Activated naive CD4-positive, alpha-beta T cell treated with anti-CD3 and anti-CD28 coated beads, Interleukin-2, amount 50 U/mL, for 24 hours (primary cell): ENCODE data around the gene ARHGAP10.

Source experiments
- H3K27ac Mint-ChIP-seq: one replicate; pipeline ENCODE4 v1.8.0; 2021; ENCODE audit warnings: mild to moderate bottlenecking, mixed read lengths
- H3K27me3 Mint-ChIP-seq: one replicate; pipeline ENCODE4 v1.8.0; 2021; ENCODE audit warnings: mixed read lengths
- H3K36me3 Mint-ChIP-seq: one replicate; pipeline ENCODE4 v1.8.0; 2021; ENCODE audit warnings: mixed read lengths
- H3K4me1 Mint-ChIP-seq: one replicate; pipeline ENCODE4 v1.8.0; 2021; ENCODE audit warnings: mixed read lengths
- H3K4me3 Mint-ChIP-seq: one replicate; pipeline ENCODE4 v1.8.0; 2021; ENCODE audit warnings: mild to moderate bottlenecking, mixed read lengths
- H3K9me3 Mint-ChIP-seq: one replicate; pipeline ENCODE4 v1.8.0; 2021; ENCODE audit warnings: mixed read lengths

The ARHGAP10 gene

DNA sequence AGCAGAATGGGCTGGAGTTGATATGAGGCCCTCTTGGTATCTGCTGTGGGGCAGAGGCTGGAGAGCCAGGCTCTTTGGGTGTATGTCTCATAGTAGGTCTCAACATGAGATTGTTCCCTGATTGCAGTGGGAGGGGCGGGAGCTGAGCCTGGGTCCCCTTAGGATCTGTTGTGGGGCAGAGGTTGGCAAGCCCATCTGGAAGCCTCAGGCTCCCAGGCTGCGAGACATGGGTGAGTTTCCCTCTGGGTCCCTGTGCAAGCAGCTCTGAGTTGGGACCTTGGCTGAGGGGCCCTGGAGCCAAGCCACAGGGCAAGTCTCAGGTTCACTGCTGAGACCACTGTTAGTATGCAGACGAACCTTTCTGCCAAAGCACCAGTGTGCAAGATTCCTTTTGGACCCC, 201.9 kb downstream of the ARHGAP10 start:
- Mint-ChIP-seq H3K36me3 (peaks cover 3% of the 10 kb centered on the region), H3K4me3 (no peak overlapping the region), H3K4me1 (no peaks in the 10 kb centered on the region), H3K27me3 (no peaks in the 10 kb centered on the region), H3K9me3 (no peaks in the 10 kb centered on the region), H3K27ac (no peak overlapping the region)

DNA sequence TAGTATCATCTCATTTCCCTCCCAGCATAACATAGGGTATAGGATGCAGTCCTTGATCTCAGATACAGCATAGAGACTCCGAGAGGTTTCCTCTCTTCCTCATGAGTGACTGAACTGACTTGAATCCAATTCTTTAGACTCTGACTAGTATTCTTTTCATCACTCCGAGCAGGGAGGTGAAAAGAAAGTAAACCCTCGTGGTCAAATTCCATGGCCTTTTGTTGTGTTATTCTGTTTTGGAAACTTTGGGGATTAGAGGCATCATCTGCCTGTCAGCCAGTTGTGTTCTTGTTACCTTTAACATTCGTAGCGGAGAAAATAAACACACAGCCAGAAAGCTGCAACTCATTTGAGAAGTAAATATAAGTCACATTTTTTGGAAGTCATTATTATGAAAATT, 206.6 kb downstream of the ARHGAP10 start:
- H3K9me3 Mint-ChIP-seq, result no peaks in the 10 kb centered on the region
- no peaks in the 10 kb centered on the region for H3K27me3 Mint-ChIP-seq
- no peak overlapping the region for H3K27ac Mint-ChIP-seq
- H3K36me3 Mint-ChIP-seq, result peaks cover 2% of the 10 kb centered on the region
- peaks cover 7% of the 10 kb centered on the region for H3K4me1 Mint-ChIP-seq
- no peak overlapping the region for H3K4me3 Mint-ChIP-seq

- no peaks in the 10 kb centered on the region for H3K27me3 Mint-ChIP-seq
- no peak overlapping the region for H3K4me3 Mint-ChIP-seq
- peaks cover 4% of the 10 kb centered on the region for H3K9me3 Mint-ChIP-seq
- no peak overlapping the region for H3K27ac Mint-ChIP-seq
- H3K4me1 Mint-ChIP-seq, result peaks cover 11% of the 10 kb centered on the region
- H3K36me3 Mint-ChIP-seq, result peaks cover 3% of the 10 kb centered on the region
Observed at GRCh38 chr4:147940171-147940570, 208.3 kb downstream of the ARHGAP10 start.

DNA sequence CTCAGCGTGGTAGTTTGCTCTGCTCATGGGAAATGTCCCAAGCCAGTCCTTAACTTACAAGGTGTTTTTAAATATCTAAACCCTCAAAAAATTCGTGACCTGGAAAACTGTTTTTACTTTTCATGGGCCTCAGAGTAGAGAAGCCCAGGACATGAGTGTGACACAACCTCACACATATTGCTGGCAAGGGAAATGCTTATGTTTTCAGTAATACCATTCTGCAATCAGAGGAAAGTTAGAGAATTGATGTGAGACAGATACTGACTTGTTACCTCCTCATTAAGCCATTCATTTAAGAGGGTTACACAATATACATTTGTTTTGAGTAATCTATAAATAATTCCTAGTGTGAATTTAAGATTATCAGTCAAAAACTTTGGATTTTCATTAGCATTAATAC, 209.5 kb downstream of the ARHGAP10 start:
- no peak overlapping the region for H3K27ac Mint-ChIP-seq

GRCh38 chr4:147942729-147943128, 210.8 kb downstream of the ARHGAP10 start:
- Mint-ChIP-seq H3K36me3 (peaks cover 12% of the 10 kb centered on the region), H3K9me3 (peaks cover 6% of the 10 kb centered on the region), H3K4me3 (no peak overlapping the region), H3K27ac (no peak overlapping the region), H3K27me3 (no peaks in the 10 kb centered on the region), H3K4me1 (peaks cover 12% of the 10 kb centered on the region)

More for the DNA sequence above, 209.5 kb downstream of the ARHGAP10 start:
- H3K4me1 Mint-ChIP-seq, result peaks cover 12% of the 10 kb centered on the region
- peaks cover 6% of the 10 kb centered on the region for H3K9me3 Mint-ChIP-seq
- H3K36me3 Mint-ChIP-seq, result peaks cover 8% of the 10 kb centered on the region
- no peaks in the 10 kb centered on the region for H3K27me3 Mint-ChIP-seq
- no peak overlapping the region for H3K4me3 Mint-ChIP-seq

- Mint-ChIP-seq H3K27ac (no peak overlapping the region), H3K36me3 (peaks cover 12% of the 10 kb centered on the region), H3K27me3 (no peaks in the 10 kb centered on the region), H3K4me3 (no peak overlapping the region), H3K9me3 (peaks cover 6% of the 10 kb centered on the region), H3K4me1 (peaks cover 12% of the 10 kb centered on the region)
Observed at GRCh38 chr4:147943159-147943638, 211.3 kb downstream of the ARHGAP10 start.

- Mint-ChIP-seq H3K27me3 (no peaks in the 10 kb centered on the region), H3K4me1 (peaks cover 12% of the 10 kb centered on the region), H3K27ac (no peak overlapping the region), H3K36me3 (peaks cover 17% of the 10 kb centered on the region), H3K4me3 (no peak overlapping the region), H3K9me3 (peaks cover 6% of the 10 kb centered on the region)
Observed at GRCh38 chr4:147944249-147944648, 212.4 kb downstream of the ARHGAP10 start.

GRCh38 chr4:147944670-147945260, 212.9 kb downstream of the ARHGAP10 start:
- no peak overlapping the region for H3K27ac Mint-ChIP-seq
- peaks cover 6% of the 10 kb centered on the region for H3K9me3 Mint-ChIP-seq
- H3K4me1 Mint-ChIP-seq, result peaks cover 12% of the 10 kb centered on the region
- H3K36me3 Mint-ChIP-seq, result peaks cover 17% of the 10 kb centered on the region
- H3K27me3 Mint-ChIP-seq, result no peaks in the 10 kb centered on the region
- no peak overlapping the region for H3K4me3 Mint-ChIP-seq

- Mint-ChIP-seq H3K27ac (no peak overlapping the region), H3K4me1 (peaks cover 5% of the 10 kb centered on the region), H3K36me3 (peaks cover 20% of the 10 kb centered on the region), H3K27me3 (no peaks in the 10 kb centered on the region), H3K4me3 (no peak overlapping the region), H3K9me3 (peaks cover 6% of the 10 kb centered on the region)
Observed at GRCh38 chr4:147948336-147948735, 216.4 kb downstream of the ARHGAP10 start.

GRCh38 chr4:147950261-147950660, 218.4 kb downstream of the ARHGAP10 start:
- Mint-ChIP-seq H3K4me1 (no peaks in the 10 kb centered on the region), H3K27me3 (no peaks in the 10 kb centered on the region), H3K4me3 (no peak overlapping the region), H3K27ac (no peak overlapping the region), H3K36me3 (peaks cover 18% of the 10 kb centered on the region), H3K9me3 (peaks cover 8% of the 10 kb centered on the region)

GRCh38 chr4:147950841-147951240, 219.0 kb downstream of the ARHGAP10 start:
- Mint-ChIP-seq H3K27ac (no peak overlapping the region), H3K4me1 (no peaks in the 10 kb centered on the region), H3K9me3 (peaks cover 7% of the 10 kb centered on the region), H3K4me3 (no peak overlapping the region), H3K27me3 (no peaks in the 10 kb centered on the region), H3K36me3 (peaks cover 17% of the 10 kb centered on the region)

DNA sequence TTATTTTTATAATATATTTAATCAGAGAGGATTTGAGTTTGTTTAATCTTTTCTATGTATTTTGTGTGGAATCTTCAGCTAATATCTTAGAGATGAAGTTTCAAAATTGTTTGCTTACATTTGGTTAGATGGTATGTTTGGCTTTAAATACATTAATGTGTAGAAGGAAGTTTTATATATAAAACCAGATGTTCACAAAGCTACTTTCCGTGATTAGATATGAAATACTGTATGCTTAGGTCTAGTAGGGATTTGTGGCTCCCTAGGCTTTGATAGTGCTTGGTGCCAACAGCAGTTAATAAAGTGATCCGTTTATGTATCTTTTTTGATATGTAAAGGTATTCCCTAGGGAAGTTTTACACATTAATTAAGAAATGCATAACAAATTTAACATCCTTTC, 223.0 kb downstream of the ARHGAP10 start:
- Mint-ChIP-seq H3K4me1 (no peaks in the 10 kb centered on the region), H3K27ac (no peak overlapping the region), H3K27me3 (no peaks in the 10 kb centered on the region), H3K36me3 (peaks cover 4% of the 10 kb centered on the region), H3K4me3 (no peak overlapping the region), H3K9me3 (peaks cover 7% of the 10 kb centered on the region)

DNA sequence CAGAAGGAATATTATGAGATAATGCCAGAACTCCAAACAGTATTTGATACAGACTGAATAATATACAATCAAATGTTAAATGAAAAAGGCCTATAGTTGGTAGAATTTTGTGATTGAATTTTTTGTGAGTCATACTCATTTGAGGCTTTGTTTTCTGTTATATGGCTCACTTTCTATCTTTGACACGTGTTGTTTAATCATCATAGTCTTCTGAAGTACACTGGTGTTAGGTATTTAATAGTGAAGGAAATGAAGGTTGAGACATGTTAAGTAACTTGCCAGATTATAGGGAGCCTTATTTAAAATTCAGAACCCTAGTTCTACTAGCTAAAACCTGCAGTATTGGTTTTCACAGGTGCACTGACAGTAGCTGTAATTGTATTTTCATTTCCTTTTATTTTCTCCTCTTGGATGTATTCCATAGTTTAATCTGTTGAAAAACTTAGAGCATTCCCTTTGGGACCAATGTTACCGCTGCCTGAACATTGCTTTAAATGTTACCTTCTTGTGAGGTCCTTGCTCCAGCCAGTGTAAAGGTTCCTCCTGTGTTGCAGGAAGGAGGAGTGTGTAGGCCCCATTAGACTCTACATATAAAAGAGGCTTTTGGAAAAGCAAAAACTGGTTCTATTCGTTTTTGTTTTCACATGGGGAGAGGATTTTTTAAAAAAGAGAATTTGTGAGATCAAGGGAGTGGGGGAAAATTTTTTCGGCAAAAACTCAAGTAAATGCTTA, 224.1 kb downstream of the ARHGAP10 start:
- Mint-ChIP-seq H3K4me3 (no peak overlapping the region), H3K9me3 (peaks cover 7% of the 10 kb centered on the region), H3K27me3 (no peaks in the 10 kb centered on the region), H3K4me1 (no peaks in the 10 kb centered on the region), H3K27ac (no peak overlapping the region), H3K36me3 (peaks cover 2% of the 10 kb centered on the region)

- Mint-ChIP-seq H3K36me3 (peaks cover 2% of the 10 kb centered on the region), H3K4me3 (no peak overlapping the region), H3K27me3 (no peaks in the 10 kb centered on the region), H3K9me3 (peaks cover 7% of the 10 kb centered on the region), H3K4me1 (no peaks in the 10 kb centered on the region), H3K27ac (no peak overlapping the region)
Observed at GRCh38 chr4:147957446-147957845, 225.6 kb downstream of the ARHGAP10 start.

- Mint-ChIP-seq H3K9me3 (peaks cover 7% of the 10 kb centered on the region), H3K27ac (no peak overlapping the region), H3K36me3 (no peaks in the 10 kb centered on the region), H3K4me1 (no peaks in the 10 kb centered on the region), H3K4me3 (no peak overlapping the region), H3K27me3 (no peaks in the 10 kb centered on the region)
Observed at GRCh38 chr4:147958057-147958456, 226.2 kb downstream of the ARHGAP10 start.

DNA sequence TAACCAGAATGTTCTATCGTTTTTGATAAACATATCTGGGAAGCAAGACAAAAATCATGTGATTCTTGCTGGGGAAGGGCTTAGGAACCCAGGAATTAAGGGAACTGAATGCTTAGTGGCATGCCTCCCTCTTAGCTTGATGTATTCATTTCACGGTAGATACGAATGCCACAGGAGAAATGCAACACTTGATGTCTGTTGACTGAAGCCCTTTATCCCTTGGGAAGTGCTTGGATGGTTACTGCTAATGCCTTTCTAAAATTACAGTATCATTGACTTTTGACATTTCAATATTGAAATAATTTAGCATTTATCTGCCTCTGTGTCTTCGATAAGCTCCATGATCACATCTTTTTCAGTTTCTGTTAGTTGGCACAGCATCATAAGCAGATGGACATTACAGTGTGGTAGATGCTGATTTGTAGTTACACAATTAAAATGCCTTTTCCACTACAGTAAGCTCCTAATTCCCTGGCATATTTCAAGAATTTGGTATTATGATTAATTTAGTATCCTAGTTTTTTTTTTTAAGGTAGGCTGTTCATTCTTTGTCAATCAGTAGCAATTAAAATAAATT, 226.7 kb downstream of the ARHGAP10 start:
- peaks cover 2% of the 10 kb centered on the region for H3K36me3 Mint-ChIP-seq
- H3K9me3 Mint-ChIP-seq, result peaks cover 7% of the 10 kb centered on the region
- H3K27ac Mint-ChIP-seq, result no peak overlapping the region
- H3K27me3 Mint-ChIP-seq, result no peaks in the 10 kb centered on the region
- no peaks in the 10 kb centered on the region for H3K4me1 Mint-ChIP-seq
- H3K4me3 Mint-ChIP-seq, result no peak overlapping the region
